DND-41 (cell line): ENCODE results near the gene NRP1.

ENCODE experiments used
- ATAC-seq: fragments of 200-7000 bp; cut with Tn5 transposase; 3 replicates; pipeline ENCODE4 v1.9.1; 2021; ENCODE audit warnings: low read depth; ENCODE audit not compliant: insufficient read depth
- DNase-seq: peaks from one replicate; pipeline ENCODE4 v3.0.0-alpha.2; 2020
- H2AFZ ChIP-seq: 2 replicates; pipeline ENCODE4 v1.6.0; 2012; ENCODE audit warnings: low read depth, low read length
- H3K27ac ChIP-seq: 2 replicates; pipeline ENCODE4 v1.5.1; 2012; ENCODE audit warnings: low read length, inconsistent platforms
- H3K27me3 ChIP-seq: fragments of 200-600 bp; sonication (generic); 2 replicates; pipeline ENCODE4 v1.6.0; 2012; ENCODE audit warnings: low read length, mild to moderate bottlenecking, inconsistent platforms; ENCODE audit not compliant: insufficient read depth, poor library complexity
- H3K36me3 ChIP-seq: 2 replicates; pipeline ENCODE4 v1.5.1; 2012; ENCODE audit warnings: low read length, inconsistent platforms; ENCODE audit not compliant: insufficient read depth
- H3K4me1 ChIP-seq: 2 replicates; pipeline ENCODE4 v1.5.1; 2012; ENCODE audit warnings: mild to moderate bottlenecking, low read length; ENCODE audit not compliant: insufficient read depth
- H3K4me2 ChIP-seq: 2 replicates; pipeline ENCODE4 v1.6.0; 2012; ENCODE audit warnings: mild to moderate bottlenecking, moderate library complexity, low read length, inconsistent platforms; ENCODE audit not compliant: insufficient read depth
- H3K4me3 ChIP-seq, 2 experiments: fragments of 200-600 bp in 1 of 2; shearing (Covaris generic) in 1 of 2; 2 replicates each; pipeline ENCODE4 v1.5.1; 2012 to 2016; ENCODE audit warnings: inconsistent platforms in 2 of 2, low read length in 2 of 2, mild to moderate bottlenecking in 2 of 2, low read depth in 1 of 2, moderate library complexity in 1 of 2
- H3K79me2 ChIP-seq: 2 replicates; pipeline ENCODE4 v1.6.0; 2012; ENCODE audit warnings: low read length, inconsistent platforms; ENCODE audit not compliant: insufficient read depth
- H3K9ac ChIP-seq: 2 replicates; pipeline ENCODE4 v1.6.0; 2012; ENCODE audit warnings: low read depth, mild to moderate bottlenecking, inconsistent platforms, low read length, moderate library complexity
- H3K9me3 ChIP-seq: 2 replicates; pipeline ENCODE4 v1.5.1; 2012; ENCODE audit warnings: low read length, moderate library complexity, mild to moderate bottlenecking, inconsistent platforms; ENCODE audit not compliant: insufficient read depth, severe bottlenecking
- H4K20me1 ChIP-seq: 2 replicates; pipeline ENCODE4 v1.6.0; 2012; ENCODE audit warnings: low read length; ENCODE audit not compliant: insufficient read depth
- CTCF ChIP-seq: IDR thresholded peaks from 2 replicates; pipeline ENCODE4 v1.5.1; 2012; ENCODE audit warnings: borderline replicate concordance, low read length, moderate library complexity, mild to moderate bottlenecking; ENCODE audit not compliant: poor library complexity, severe bottlenecking; ENCODE audit errors: extremely low read depth
- EZH2 ChIP-seq: IDR thresholded peaks from 3 replicates; pipeline ENCODE4 v1.6.1; 2012; ENCODE audit warnings: borderline replicate concordance, low read depth, mild to moderate bottlenecking, moderate library complexity, low read length, inconsistent platforms; ENCODE audit not compliant: severe bottlenecking

Gene NRP1

GRCh38 chr10:33174674-33175434 lies 159.6 kb downstream of the NRP1 start:
- Histone ChIP-seq H3K4me1 (no peaks in the 10 kb centered on the region), H3K27ac (no peak overlapping the region), H3K4me3 (no peak overlapping the region), H3K9ac (no peak overlapping the region), H3K36me3 (no peaks in the 10 kb centered on the region), H3K27me3 (no peaks in the 10 kb centered on the region), H4K20me1 (no peaks in the 10 kb centered on the region), H3K79me2 (no peaks in the 10 kb centered on the region), H3K4me2 (no peak overlapping the region), H2AFZ (no peak overlapping the region), H3K9me3 (no peaks in the 10 kb centered on the region)
- TF ChIP-seq EZH2 (no peak), CTCF (no peak)
- ATAC-seq (no peak), DNase-seq (no peak)

- H2AFZ ChIP-seq = no peak overlapping the region
These were observed 168.6 kb downstream of the NRP1 start for GRCh38 chr10:33165911-33166310.

DNA sequence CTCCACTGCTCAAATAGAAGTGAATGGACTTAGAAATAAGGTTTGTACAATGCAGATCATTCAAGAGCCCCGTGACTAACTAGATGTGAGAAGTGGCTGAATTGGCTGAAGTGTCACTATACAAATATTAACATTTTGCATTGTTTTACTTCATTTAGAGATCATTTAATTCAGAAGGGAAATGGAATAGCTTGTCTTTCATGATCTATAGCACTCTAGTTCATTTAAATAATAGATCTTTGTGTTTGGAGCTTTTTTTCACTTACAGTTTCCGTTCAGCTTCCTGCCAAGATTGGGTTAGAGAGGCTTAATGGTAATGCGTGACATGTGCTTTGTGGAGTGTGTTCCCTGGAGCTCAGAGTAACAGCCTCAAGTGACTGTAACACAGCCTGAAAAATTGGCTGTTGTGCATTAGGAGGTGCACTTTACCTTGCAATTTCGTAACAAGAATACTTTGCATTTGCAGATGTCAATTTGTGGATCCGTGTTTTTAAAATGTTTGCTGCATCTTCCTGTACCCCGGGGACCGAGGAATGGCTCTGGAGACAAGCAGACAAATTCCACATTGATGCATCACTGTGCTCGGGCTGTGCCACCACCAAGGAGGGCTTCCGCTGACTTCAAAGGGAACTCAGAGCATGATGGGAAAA lies 170.3 kb downstream of the NRP1 start:
- H3K27ac ChIP-seq = no peak overlapping the region

More at GRCh38 chr10:33165911-33166310, 168.6 kb downstream of the NRP1 start:
- ATAC-seq (no peak), DNase-seq (no peak)
- Histone ChIP-seq H3K4me2 (no peak overlapping the region), H3K9me3 (no peaks in the 10 kb centered on the region), H3K27ac (no peak overlapping the region), H3K27me3 (no peaks in the 10 kb centered on the region), H3K4me1 (no peaks in the 10 kb centered on the region), H3K79me2 (no peaks in the 10 kb centered on the region), H4K20me1 (no peaks in the 10 kb centered on the region), H3K9ac (no peak overlapping the region), H3K4me3 (no peak overlapping the region), H3K36me3 (no peaks in the 10 kb centered on the region)
- TF ChIP-seq EZH2 (no peak), CTCF (no peak)

More for the DNA sequence above, 170.3 kb downstream of the NRP1 start:
- Histone ChIP-seq H3K9ac (no peak overlapping the region), H3K4me1 (no peaks in the 10 kb centered on the region), H3K9me3 (no peaks in the 10 kb centered on the region), H3K79me2 (no peaks in the 10 kb centered on the region), H3K4me3 (no peak overlapping the region), H3K27me3 (no peaks in the 10 kb centered on the region), H4K20me1 (no peaks in the 10 kb centered on the region), H2AFZ (no peak overlapping the region), H3K36me3 (no peaks in the 10 kb centered on the region), H3K4me2 (no peak overlapping the region)
- no peak for TF ChIP-seq EZH2
- no peak for TF ChIP-seq CTCF
- DNase-seq (no peak), ATAC-seq (no peak)
